ENCODE results near the gene OR1S2.

OR1S2 gene

DNA sequence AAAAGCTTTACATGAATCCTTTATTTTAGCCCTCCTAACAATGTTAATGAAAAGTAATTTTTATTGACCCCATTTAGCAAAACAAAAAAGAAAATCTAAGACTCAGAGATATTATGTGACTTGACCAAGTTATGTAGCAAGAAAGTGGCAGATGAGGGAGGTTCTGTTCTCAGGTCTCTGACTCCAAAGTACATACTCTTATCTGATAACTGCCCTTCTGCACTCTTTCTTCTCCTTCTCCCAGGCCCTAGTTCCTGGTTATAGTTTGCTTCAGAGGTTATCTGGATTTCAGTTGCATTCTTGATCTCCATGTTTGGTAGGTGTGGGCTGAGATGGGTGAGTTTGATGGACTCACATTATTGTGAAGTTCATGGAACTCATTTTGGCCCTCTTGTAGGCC, 10.6 kb downstream of the OR1S2 start:
- Histone ChIP-seq H3K4ac (ENCODE audit: low read length) (no peak overlapping the region), H2AK5ac (ENCODE audit: low read depth, low read length) (no peak overlapping the region), H3K27me3 (ENCODE audit: control insufficient read depth in 3 of 3, insufficient read depth in 3 of 3, low read depth in 1 of 3, low read length in 3 of 3) (no peaks in the 10 kb centered on the region), H3K9me3 (replicated peaks in 1 of 2; ENCODE audit: control insufficient read depth in 2 of 2, insufficient read depth in 1 of 2, low read depth in 1 of 2, low read length in 2 of 2) (no peaks in the 10 kb centered on the region), H2BK120ac (ENCODE audit: low read depth, low read length) (no peak overlapping the region), H3K9ac (ENCODE audit: low read depth, low read length, poor library complexity) (no peak overlapping the region), H2BK5ac (ENCODE audit: low read length) (no peak overlapping the region), H4K8ac (ENCODE audit: low read depth, low read length) (no peak overlapping the region), H3K4me3 (ENCODE audit: low read length in 2 of 2) (no peak overlapping the region), H2BK12ac (ENCODE audit: low read length) (no peak overlapping the region), H3K18ac (ENCODE audit: low read length) (no peak overlapping the region), H3K4me1 (ENCODE audit: control insufficient read depth in 2 of 2, insufficient read depth in 1 of 2, low read depth in 1 of 2, low read length in 2 of 2) (no peaks in the 10 kb centered on the region), H3K4me2 (ENCODE audit: insufficient read depth, low read length, poor library complexity, severe bottlenecking) (no peak overlapping the region), H2AFZ (ENCODE audit: low read length) (no peak overlapping the region), H2BK15ac (ENCODE audit: low read length) (no peak overlapping the region), H3K79me1 (ENCODE audit: low read depth, low read length) (no peaks in the 10 kb centered on the region), H3K27ac (replicated peaks; ENCODE audit: low read length) (no peak overlapping the region), H3K23ac (ENCODE audit: low read depth, low read length, poor library complexity) (no peak overlapping the region), H3K14ac (ENCODE audit: low read length) (no peak overlapping the region), H3K36me3 (replicated peaks in 1 of 2; ENCODE audit: control insufficient read depth in 2 of 2, insufficient read depth in 2 of 2, low read length in 2 of 2) (no peaks in the 10 kb centered on the region), H4K91ac (ENCODE audit: low read depth, low read length, poor library complexity) (no peak overlapping the region)
- DNase-seq (ENCODE audit: low spot score) = no peak

DNA sequence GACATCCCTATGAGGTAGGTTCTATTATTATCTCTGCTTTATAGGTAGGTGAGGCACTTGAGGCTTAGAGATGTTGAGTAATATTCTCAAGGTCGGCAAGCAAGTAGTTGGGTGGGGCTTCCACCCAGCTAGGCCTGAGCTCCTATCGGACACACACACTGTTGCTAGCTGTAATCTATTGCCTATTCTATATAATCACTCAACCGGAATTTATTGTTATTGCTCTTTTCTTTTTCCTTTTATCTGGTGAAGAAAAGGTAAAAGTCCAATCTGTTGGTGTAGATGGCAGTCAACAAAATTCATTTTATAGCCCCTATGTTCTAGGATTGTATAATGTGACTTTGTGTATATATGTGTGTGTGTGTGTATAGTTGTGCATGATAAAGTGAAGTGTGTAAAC, 11.7 kb downstream of the OR1S2 start:
- no peaks in the 10 kb centered on the region for H3K27me3 ChIP-seq (ENCODE audit: control insufficient read depth in 3 of 3, insufficient read depth in 3 of 3, low read depth in 1 of 3, low read length in 3 of 3)
- H2BK12ac ChIP-seq (ENCODE audit: low read length) = no peak overlapping the region
- WGBS, 2 donors (ENCODE audit: extremely low coverage in 2 of 2, insufficient read length in 2 of 2, insufficient replicate concordance in 1 of 2) = no CpG with 5 or more reads among the region's 3 CpGs
- H3K14ac ChIP-seq (ENCODE audit: low read length) = no peak overlapping the region
- no peak overlapping the region for H2AFZ ChIP-seq (ENCODE audit: low read length)
- no peak overlapping the region for H4K91ac ChIP-seq (ENCODE audit: low read depth, low read length, poor library complexity)
- H3K4me1 ChIP-seq (ENCODE audit: control insufficient read depth in 2 of 2, insufficient read depth in 1 of 2, low read depth in 1 of 2, low read length in 2 of 2) = no peaks in the 10 kb centered on the region
- H2AK5ac ChIP-seq (ENCODE audit: low read depth, low read length) = no peak overlapping the region
- no peaks in the 10 kb centered on the region for H3K36me3 ChIP-seq (replicated peaks in 1 of 2; ENCODE audit: control insufficient read depth in 2 of 2, insufficient read depth in 2 of 2, low read length in 2 of 2)
- no peak overlapping the region for H2BK120ac ChIP-seq (ENCODE audit: low read depth, low read length)
- no peak overlapping the region for H3K18ac ChIP-seq (ENCODE audit: low read length)
- no peak overlapping the region for H3K4me2 ChIP-seq (ENCODE audit: insufficient read depth, low read length, poor library complexity, severe bottlenecking)
- H3K9me3 ChIP-seq (replicated peaks in 1 of 2; ENCODE audit: control insufficient read depth in 2 of 2, insufficient read depth in 1 of 2, low read depth in 1 of 2, low read length in 2 of 2) = no peaks in the 10 kb centered on the region
- DNase-seq (ENCODE audit: low spot score) = no peak
- no peak overlapping the region for H3K27ac ChIP-seq (replicated peaks; ENCODE audit: low read length)
- no peak overlapping the region for H2BK5ac ChIP-seq (ENCODE audit: low read length)
- H3K9ac ChIP-seq (ENCODE audit: low read depth, low read length, poor library complexity) = no peak overlapping the region
- no peak overlapping the region for H3K23ac ChIP-seq (ENCODE audit: low read depth, low read length, poor library complexity)
- H3K4ac ChIP-seq (ENCODE audit: low read length) = no peak overlapping the region
- H2BK15ac ChIP-seq (ENCODE audit: low read length) = no peak overlapping the region
- H4K8ac ChIP-seq (ENCODE audit: low read depth, low read length) = no peak overlapping the region
- H3K4me3 ChIP-seq (ENCODE audit: low read length in 2 of 2) = no peak overlapping the region
- H3K79me1 ChIP-seq (ENCODE audit: low read depth, low read length) = no peaks in the 10 kb centered on the region

GRCh38 chr11:58188770-58189169, 15.2 kb downstream of the OR1S2 start, which contains the start of gene OR9Q2:
Gene OR9Q2, plus strand, starts transcription at chr11:58189070. Its CDS starts 1,421 bp downstream, at chr11:58190491.
- no peak within 1 kb of the TSS for H3K27ac ChIP-seq (replicated peaks; ENCODE audit: low read length)
- no peak within 1 kb of the TSS for H3K23ac ChIP-seq (ENCODE audit: low read depth, low read length, poor library complexity)
- no peaks in the 10 kb centered on the region for H3K27me3 ChIP-seq (ENCODE audit: control insufficient read depth in 3 of 3, insufficient read depth in 3 of 3, low read depth in 1 of 3, low read length in 3 of 3)
- H3K4me1 ChIP-seq (ENCODE audit: control insufficient read depth in 2 of 2, insufficient read depth in 1 of 2, low read depth in 1 of 2, low read length in 2 of 2) = no peaks in the 10 kb centered on the region
- no peak within 1 kb of the TSS for H2AK5ac ChIP-seq (ENCODE audit: low read depth, low read length)
- no peak within 1 kb of the TSS for H3K18ac ChIP-seq (ENCODE audit: low read length)
- no peak within 1 kb of the TSS for H3K4ac ChIP-seq (ENCODE audit: low read length)
- H4K8ac ChIP-seq (ENCODE audit: low read depth, low read length) = no peak within 1 kb of the TSS
- H4K91ac ChIP-seq (ENCODE audit: low read depth, low read length, poor library complexity) = no peak within 1 kb of the TSS
- no peak within 1 kb of the TSS for H2BK5ac ChIP-seq (ENCODE audit: low read length)
- H2BK12ac ChIP-seq (ENCODE audit: low read length) = no peak within 1 kb of the TSS
- H3K4me3 ChIP-seq (ENCODE audit: low read length in 2 of 2) = no peak within 1 kb of the TSS
- H3K36me3 ChIP-seq (replicated peaks in 1 of 2; ENCODE audit: control insufficient read depth in 2 of 2, insufficient read depth in 2 of 2, low read length in 2 of 2) = no peaks in the 10 kb centered on the region
- no peak within 1 kb of the TSS for H3K14ac ChIP-seq (ENCODE audit: low read length)
- H3K9me3 ChIP-seq (replicated peaks in 1 of 2; ENCODE audit: control insufficient read depth in 2 of 2, insufficient read depth in 1 of 2, low read depth in 1 of 2, low read length in 2 of 2) = no peaks in the 10 kb centered on the region
- H2BK120ac ChIP-seq (ENCODE audit: low read depth, low read length) = no peak within 1 kb of the TSS
- no CpG with 5 or more reads among the region's 2 CpGs for WGBS, 2 donors (ENCODE audit: extremely low coverage in 2 of 2, insufficient read length in 2 of 2, insufficient replicate concordance in 1 of 2)
- no peak within 1 kb of the TSS for H3K4me2 ChIP-seq (ENCODE audit: insufficient read depth, low read length, poor library complexity, severe bottlenecking)
- no peaks in the 10 kb centered on the region for H3K79me1 ChIP-seq (ENCODE audit: low read depth, low read length)
- no peak for DNase-seq (ENCODE audit: low spot score)
- no peak within 1 kb of the TSS for H2AFZ ChIP-seq (ENCODE audit: low read length)
- no peak within 1 kb of the TSS for H3K9ac ChIP-seq (ENCODE audit: low read depth, low read length, poor library complexity)
- H2BK15ac ChIP-seq (ENCODE audit: low read length) = no peak within 1 kb of the TSS

DNA sequence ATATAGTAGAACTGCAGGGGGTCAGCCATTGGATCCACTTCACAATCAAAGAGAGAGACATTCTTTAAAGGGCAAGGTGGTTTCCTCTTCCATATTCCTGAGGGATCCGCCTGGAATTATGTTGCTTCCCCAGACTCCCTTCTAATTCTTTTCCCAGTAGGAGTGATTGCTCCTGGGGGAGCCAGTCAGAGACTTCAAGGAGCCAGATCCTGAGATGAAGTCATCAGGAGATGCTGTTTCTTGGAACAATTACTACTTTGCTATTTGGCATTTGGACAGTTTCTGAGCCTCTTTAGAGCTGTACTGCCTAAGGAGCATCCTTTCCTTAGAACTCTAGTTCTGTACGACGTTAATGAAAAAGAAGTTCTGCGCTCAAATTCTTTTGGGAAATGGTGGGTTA, 17.0 kb downstream of the OR1S2 start:
- Histone ChIP-seq H3K4me3 (ENCODE audit: low read length in 2 of 2) (no peak overlapping the region), H3K4ac (ENCODE audit: low read length) (no peak overlapping the region), H3K36me3 (replicated peaks in 1 of 2; ENCODE audit: control insufficient read depth in 2 of 2, insufficient read depth in 2 of 2, low read length in 2 of 2) (no peaks in the 10 kb centered on the region), H3K27ac (replicated peaks; ENCODE audit: low read length) (no peak overlapping the region), H2BK12ac (ENCODE audit: low read length) (no peak overlapping the region), H3K27me3 (ENCODE audit: control insufficient read depth in 3 of 3, insufficient read depth in 3 of 3, low read depth in 1 of 3, low read length in 3 of 3) (no peaks in the 10 kb centered on the region), H3K79me1 (ENCODE audit: low read depth, low read length) (no peaks in the 10 kb centered on the region), H4K8ac (ENCODE audit: low read depth, low read length) (no peak overlapping the region), H2AK5ac (ENCODE audit: low read depth, low read length) (no peak overlapping the region), H2BK15ac (ENCODE audit: low read length) (no peak overlapping the region), H3K23ac (ENCODE audit: low read depth, low read length, poor library complexity) (no peak overlapping the region), H3K18ac (ENCODE audit: low read length) (no peak overlapping the region), H3K14ac (ENCODE audit: low read length) (no peak overlapping the region), H3K9ac (ENCODE audit: low read depth, low read length, poor library complexity) (no peak overlapping the region), H4K91ac (ENCODE audit: low read depth, low read length, poor library complexity) (no peak overlapping the region), H2BK5ac (ENCODE audit: low read length) (no peak overlapping the region), H3K4me2 (ENCODE audit: insufficient read depth, low read length, poor library complexity, severe bottlenecking) (no peak overlapping the region), H2AFZ (ENCODE audit: low read length) (no peak overlapping the region), H2BK120ac (ENCODE audit: low read depth, low read length) (no peak overlapping the region), H3K9me3 (replicated peaks in 1 of 2; ENCODE audit: control insufficient read depth in 2 of 2, insufficient read depth in 1 of 2, low read depth in 1 of 2, low read length in 2 of 2) (no peaks in the 10 kb centered on the region), H3K4me1 (ENCODE audit: control insufficient read depth in 2 of 2, insufficient read depth in 1 of 2, low read depth in 1 of 2, low read length in 2 of 2) (no peaks in the 10 kb centered on the region)
- DNase-seq (ENCODE audit: low spot score) = no peak
- no CpG with 5 or more reads among the region's 4 CpGs for WGBS, 2 donors (ENCODE audit: extremely low coverage in 2 of 2, insufficient read length in 2 of 2, insufficient replicate concordance in 1 of 2)

Measured in neuronal stem cell (in vitro differentiated cells).